A673 (cell line): Measurements from ENCODE around the gene EIF4E3.

Source experiments
- CTCF ChIP-seq: fragments of 300-800, 200-600 bp; sonication (generic); conservative IDR thresholded peaks from 2 replicates; pipeline ENCODE4 v1.5.1; 2017; ENCODE audit warnings: low read depth, mild to moderate bottlenecking, antibody characterized with exemption, low read length, moderate library complexity, mixed read lengths
- EZH2 ChIP-seq: fragments of 200-600 bp; sonication (generic); IDR thresholded peaks from 2 replicates; pipeline ENCODE4 v1.6.1; 2017; ENCODE audit warnings: borderline replicate concordance, low read depth, mild to moderate bottlenecking, mixed read lengths, antibody characterized with exemption, low read length; ENCODE audit not compliant: poor library complexity, severe bottlenecking

DNA sequence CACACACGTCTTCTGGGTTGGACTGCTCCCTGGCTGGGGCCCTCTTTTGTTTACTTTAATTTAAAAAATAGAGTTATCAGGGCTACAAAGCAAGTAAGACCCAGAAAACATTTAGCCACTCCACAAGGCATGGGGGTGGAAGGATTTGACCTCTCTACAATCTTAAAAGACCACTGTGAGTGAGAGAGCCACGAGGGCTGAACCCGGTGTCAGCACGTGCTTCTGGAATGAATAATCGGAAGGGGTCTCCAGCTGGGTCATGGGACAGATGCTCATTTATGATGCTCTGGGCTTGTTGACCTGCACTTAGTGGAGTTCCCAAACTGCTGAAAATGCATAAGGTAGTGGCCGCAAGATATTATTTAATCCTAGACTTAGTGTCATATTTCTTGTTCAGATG is 52.4 kb downstream of the EIF4E3 start:
- TF ChIP-seq CTCF, result no peak
- TF ChIP-seq EZH2, result no peak
